GM12878 (cell line): ENCODE data around the gene APEX1.

Experiments used
- BRCA1 ChIP-seq: IDR thresholded peaks from 2 replicates; pipeline ENCODE4 v1.6.1; 2011; ENCODE audit warnings: low read depth, low read length, improper control_type of control experiment
- CEBPB ChIP-seq, 2 experiments: fragments of 150-350 bp in 1 of 2; IDR thresholded peaks; 2 replicates each; pipeline ENCODE4 v1.6.1; 2012 to 2014; ENCODE audit warnings: low read depth in 2 of 2, low read length in 2 of 2, borderline replicate concordance in 1 of 2, inconsistent platforms in 1 of 2
- EP300 ChIP-seq, 2 experiments: fragments of 150-350 bp in 1 of 2; IDR thresholded peaks; 2 replicates each; pipeline ENCODE4 v1.6.1; 2011 to 2012; ENCODE audit warnings: low read depth in 2 of 2, low read length in 2 of 2, borderline replicate concordance in 1 of 2, improper control_type of control experiment in 1 of 2, inconsistent platforms in 1 of 2; ENCODE audit not compliant: control insufficient read depth in 1 of 2
- MYC ChIP-seq: IDR thresholded peaks from 2 replicates; pipeline ENCODE4 v1.6.1; 2011; ENCODE audit warnings: mild to moderate bottlenecking, low read length, moderate library complexity, inconsistent platforms; ENCODE audit not compliant: insufficient read depth, insufficient replicate concordance, insufficient read length, severe bottlenecking
- NFYA ChIP-seq: IDR thresholded peaks from 2 replicates; pipeline ENCODE4 v1.6.1; 2011; ENCODE audit warnings: low read depth, mild to moderate bottlenecking, low read length, improper control_type of control experiment, borderline replicate concordance
- NR2C2 ChIP-seq: IDR thresholded peaks from 2 replicates; pipeline ENCODE4 v1.6.1; 2011; ENCODE audit warnings: borderline replicate concordance, low read depth; ENCODE audit not compliant: control insufficient read depth, insufficient read length
- POLR2A ChIP-seq: IDR thresholded peaks from 2 replicates; pipeline ENCODE4 v1.6.1; 2011; ENCODE audit warnings: low read depth, mild to moderate bottlenecking, low read length
- RAD21 ChIP-seq: IDR thresholded peaks from 2 replicates; pipeline ENCODE4 v1.6.1; 2011; ENCODE audit warnings: mild to moderate bottlenecking, low read depth, low read length, moderate library complexity; ENCODE audit not compliant: insufficient read depth
- TBL1XR1 ChIP-seq: IDR thresholded peaks from 2 replicates; pipeline ENCODE4 v1.6.1; 2012; ENCODE audit warnings: low read depth, low read length, improper control_type of control experiment

GRCh38 chr14:20438664-20439063, 16.4 kb upstream of the APEX1 start:
- no peak for TF ChIP-seq CEBPB (IDR thresholded peaks at IDR 0.05; ENCODE audit: borderline replicate concordance in 1 of 2, low read depth in 2 of 2, low read length in 2 of 2)
- no peak for TF ChIP-seq RAD21
- TF ChIP-seq TBL1XR1, result no peak
- no peak for TF ChIP-seq EP300 (IDR thresholded peaks at IDR 0.05; ENCODE audit: borderline replicate concordance in 1 of 2, control insufficient read depth in 1 of 2, low read depth in 2 of 2, low read length in 2 of 2)
- TF ChIP-seq NFYA, result no peak
- TF ChIP-seq MYC, result no peak
- no peak for TF ChIP-seq BRCA1
- TF ChIP-seq NR2C2, result no peak
- no peak for TF ChIP-seq POLR2A
